Measurements from ENCODE around the gene TNRC6B. TPM values are rescaled to one million over a fixed set of nuclear protein-coding genes. Genes with fewer than 3 reads are reported as not detected.

The TNRC6B gene
- total and polyA plus RNA-seq, 2 experiments from 2014 or later: 46.9 to 87.8 TPM

- Histone ChIP-seq H4K20me1 (replicated peaks; ENCODE audit: insufficient read depth) (peaks cover 64% of the 10 kb centered on the region), H3K27me3 (ENCODE audit: insufficient read depth) (no peaks in the 10 kb centered on the region), H3K4me3 (no peak overlapping the region), H3K9me2 (ENCODE audit: insufficient read depth) (no peaks in the 10 kb centered on the region), H3K27ac (ENCODE audit: low read depth) (no peak overlapping the region), H3K79me2 (replicated peaks; ENCODE audit: insufficient read depth) (peaks cover 100% of the 10 kb centered on the region), H2AFZ (no peak overlapping the region), H3K4me2 (no peak overlapping the region), H3F3A (replicated peaks; ENCODE audit: low read depth) (0 out of 2 replicates have a peak, but pooled peaks cover 5% of the 10 kb centered on the region), H3K4me1 (ENCODE audit: insufficient read depth) (peaks cover 47% of the 10 kb centered on the region), H3K36me3 (ENCODE audit: insufficient read depth) (no peaks in the 10 kb centered on the region)
- no peak overlapping the region for H3K4me3 Mint-ChIP-seq
- TF ChIP-seq ETS1 (IDR thresholded peaks at IDR 0.05) (no peak), JUNB (IDR thresholded peaks at IDR 0.05; ENCODE audit: unreplicated experiment) (no peak), REST (IDR thresholded peaks at IDR 0.05; ENCODE audit: unreplicated experiment) (no peak), ZNF114 (CRISPR knock-in tag; IDR thresholded peaks at IDR 0.05) (no peak), CREB1 (CRISPR knock-in tag; IDR thresholded peaks at IDR 0.05; ENCODE audit: low read depth) (no peak), STAT1 (IDR thresholded peaks at IDR 0.05; ENCODE audit: unreplicated experiment) (no peak), CTCF (conservative IDR thresholded peaks at IDR 0.05; ENCODE audit: low read depth in 2 of 2) (no peak), EZH2phosphoT487 (IDR thresholded peaks at IDR 0.05; ENCODE audit: unreplicated experiment) (no peak)
- H3K9me3 Mint-ChIP-seq: no peaks in the 10 kb centered on the region
- H3K4me1 Mint-ChIP-seq: peaks cover 51% of the 10 kb centered on the region
- H3K36me3 Mint-ChIP-seq (ENCODE audit: low read depth): peaks cover 21% of the 10 kb centered on the region; the same call in 2 of the 3 replicates
- ATAC-seq: no peak
- peaks cover 2% of the 10 kb centered on the region for H3K27me3 Mint-ChIP-seq (ENCODE audit: insufficient read depth, low read depth, poor library complexity)
- no peak overlapping the region for H3K27ac Mint-ChIP-seq
- DNase-seq (ENCODE audit: low spot score): no peak
These were observed 66.9 kb downstream of the TNRC6B start for GRCh38 chr22:40244586-40244985.

- H3K9me2 ChIP-seq (ENCODE audit: insufficient read depth): no peaks in the 10 kb centered on the region
- no peaks in the 10 kb centered on the region for H3K36me3 ChIP-seq (ENCODE audit: insufficient read depth)
- H3K27ac ChIP-seq (ENCODE audit: low read depth): no peak overlapping the region
- 0 out of 2 replicates have a peak, but pooled peaks cover 5% of the 10 kb centered on the region for H3F3A ChIP-seq (replicated peaks; ENCODE audit: low read depth)
- no peak overlapping the region for H3K4me3 Mint-ChIP-seq
- ATAC-seq (no peak), DNase-seq (ENCODE audit: low spot score) (no peak)
- no peak overlapping the region for H3K4me3 ChIP-seq
- peaks cover 45% of the 10 kb centered on the region for H3K4me1 Mint-ChIP-seq
- H2AFZ ChIP-seq: no peak overlapping the region
- no peaks in the 10 kb centered on the region for H3K9me3 Mint-ChIP-seq
- H3K27me3 Mint-ChIP-seq (ENCODE audit: insufficient read depth, low read depth, poor library complexity): peaks cover 2% of the 10 kb centered on the region
- no peak overlapping the region for H3K27ac Mint-ChIP-seq
- no peaks in the 10 kb centered on the region for H3K27me3 ChIP-seq (ENCODE audit: insufficient read depth)
- peaks cover 25% of the 10 kb centered on the region; the same call in 2 of the 3 replicates for H3K36me3 Mint-ChIP-seq (ENCODE audit: low read depth)
- peaks cover 100% of the 10 kb centered on the region for H3K79me2 ChIP-seq (replicated peaks; ENCODE audit: insufficient read depth)
- peaks cover 39% of the 10 kb centered on the region for H3K4me1 ChIP-seq (ENCODE audit: insufficient read depth)
- peaks cover 49% of the 10 kb centered on the region for H4K20me1 ChIP-seq (replicated peaks; ENCODE audit: insufficient read depth)
- H3K4me2 ChIP-seq: no peak overlapping the region
- TF ChIP-seq POLR2AphosphoS5 (IDR thresholded peaks at IDR 0.05; ENCODE audit: low read depth): no peak
- no peak for TF ChIP-seq EZH2 (IDR thresholded peaks at IDR 0.05; ENCODE audit: low read depth, unreplicated experiment)
- no peak for TF ChIP-seq CREB1 (CRISPR knock-in tag; IDR thresholded peaks at IDR 0.05; ENCODE audit: low read depth)
- TF ChIP-seq CTCF (conservative IDR thresholded peaks at IDR 0.05; ENCODE audit: low read depth in 2 of 2): no peak
These were observed 70.3 kb downstream of the TNRC6B start for GRCh38 chr22:40247976-40248375.

Data from GM23338 (cell line).